GM23338 (cell line): ENCODE results near the gene CYP4F22. TPM values are rescaled to one million over a fixed set of nuclear protein-coding genes. Genes with fewer than 3 reads are reported as not detected.
"Not testable (repeated sequence)": the region's sequence is repeated elsewhere in the genome, so short reads cannot be mapped to it uniquely, and the experiment has no call there.

Experiments
- ATAC-seq: fragments of 200-7000 bp; cut with Tn5 transposase; 3 replicates; pipeline ENCODE4 v1.9.1; 2020
- DNase-seq: peaks from one replicate; pipeline ENCODE4 v3.0.0-alpha.2; 2015; ENCODE audit warnings: low spot score
- H2AFZ ChIP-seq: fragments of 200-600 bp; sonication (generic); 2 replicates; pipeline ENCODE4 v1.8.0; 2016; ENCODE audit warnings: antibody characterized with exemption, mild to moderate bottlenecking, moderate library complexity
- H3F3A ChIP-seq: fragments of 200-600 bp; sonication (generic); replicated peaks from 2 replicates; pipeline ENCODE4 v1.8.0; 2017; ENCODE audit warnings: antibody characterized with exemption, mixed run types, low read depth
- H3K27ac ChIP-seq: fragments of 200-600 bp; sonication (generic); 2 replicates; pipeline ENCODE4 v1.6.1; 2016; ENCODE audit warnings: low read depth
- H3K27me3 ChIP-seq: fragments of 200-600 bp; sonication (generic); 2 replicates; pipeline ENCODE4 v1.8.0; 2016; ENCODE audit warnings: mild to moderate bottlenecking, mixed run types, moderate library complexity; ENCODE audit not compliant: insufficient read depth
- H3K36me3 ChIP-seq: fragments of 200-600 bp; sonication (generic); 2 replicates; pipeline ENCODE4 v1.8.0; 2016; ENCODE audit warnings: mild to moderate bottlenecking; ENCODE audit not compliant: insufficient read depth
- H3K4me1 ChIP-seq: fragments of 200-600 bp; sonication (generic); 2 replicates; pipeline ENCODE4 v1.8.0; 2016; ENCODE audit warnings: mild to moderate bottlenecking, moderate library complexity; ENCODE audit not compliant: insufficient read depth
- H3K4me2 ChIP-seq: fragments of 200-600 bp; sonication (generic); 2 replicates; pipeline ENCODE4 v1.7.1; 2017; ENCODE audit warnings: mixed run types
- H3K4me3 ChIP-seq: fragments of 200-600 bp; sonication (generic); 2 replicates; pipeline ENCODE4 v1.6.1; 2016; ENCODE audit warnings: mixed run types
- H3K79me2 ChIP-seq: fragments of 200-600 bp; sonication (generic); replicated peaks from 2 replicates; pipeline ENCODE4 v1.8.0; 2017; ENCODE audit warnings: mild to moderate bottlenecking; ENCODE audit not compliant: insufficient read depth
- H3K9me2 ChIP-seq: fragments of 200-600 bp; sonication (generic); 2 replicates; pipeline ENCODE4 v1.8.0; 2017; ENCODE audit not compliant: insufficient read depth
- H4K20me1 ChIP-seq: fragments of 200-600 bp; sonication (generic); replicated peaks from 2 replicates; pipeline ENCODE4 v1.8.0; 2017; ENCODE audit warnings: mild to moderate bottlenecking; ENCODE audit not compliant: insufficient read depth
- H3K27ac Mint-ChIP-seq: 2 replicates; pipeline ENCODE4 v1.8.0; 2020; ENCODE audit warnings: inconsistent platforms, mild to moderate bottlenecking, moderate library complexity, mixed read lengths
- H3K27me3 Mint-ChIP-seq: 3 replicates; pipeline ENCODE4 v1.8.0; 2022; ENCODE audit warnings: low read depth, mild to moderate bottlenecking, moderate library complexity, mixed read lengths, inconsistent platforms; ENCODE audit not compliant: insufficient read depth, poor library complexity
- H3K36me3 Mint-ChIP-seq: 3 replicates; pipeline ENCODE4 v1.8.0; 2021; ENCODE audit warnings: low read depth, mild to moderate bottlenecking, inconsistent platforms, moderate library complexity, mixed read lengths
- H3K4me1 Mint-ChIP-seq: 3 replicates; pipeline ENCODE4 v1.8.0; 2020; ENCODE audit warnings: mild to moderate bottlenecking, inconsistent platforms, mixed read lengths
- H3K4me3 Mint-ChIP-seq: 3 replicates; pipeline ENCODE4 v1.8.0; 2021; ENCODE audit warnings: moderate library complexity, mild to moderate bottlenecking, inconsistent platforms, mixed read lengths
- H3K9me3 Mint-ChIP-seq: 3 replicates; pipeline ENCODE4 v1.8.0; 2020; ENCODE audit warnings: moderate library complexity, mild to moderate bottlenecking, inconsistent platforms, mixed read lengths
- EZH2 ChIP-seq: fragments of 200-600 bp; sonication (generic); IDR thresholded peaks from one replicate; pipeline ENCODE4 v1.8.0; 2017; ENCODE audit warnings: antibody characterized with exemption, mild to moderate bottlenecking, low read depth; ENCODE audit not compliant: unreplicated experiment
- JUNB ChIP-seq: IDR thresholded peaks from one replicate; pipeline ENCODE4 v1.6.1; 2016; ENCODE audit warnings: antibody characterized with exemption; ENCODE audit not compliant: unreplicated experiment
- NANOG ChIP-seq: IDR thresholded peaks from 2 replicates; pipeline ENCODE4 v1.6.1; 2016; ENCODE audit warnings: antibody characterized with exemption, borderline replicate concordance
- polyA plus RNA-seq: library from polyadenylated mRNA; unstranded; fragments of >200 nt; fragmentation: Nextera tagmentation; extraction: Ambion mirVana; gene quantifications from 2 replicates; pipeline ENCODE4 v1.2.1, GENCODE V29; 2016
- total RNA-seq: library from RNA; depleted of rRNA; stranded (reverse); fragments of >200 nt; shearing (Covaris generic); gene quantifications from 2 replicates; pipeline ENCODE4 v1.2.3, GENCODE V29; 2014
- TF ChIP-seq, protein P1 (sequence below): IDR thresholded peaks from one replicate; pipeline ENCODE4 v1.6.1; 2018; ENCODE audit warnings: antibody characterized with exemption; ENCODE audit not compliant: unreplicated experiment
- TF ChIP-seq, protein P2 (sequence below): fragments of 250-450 bp; sonication (Bioruptor Pico); IDR thresholded peaks from 2 replicates; pipeline ENCODE4 v1.5.0; 2020; ENCODE audit warnings: mild to moderate bottlenecking, moderate library complexity

CYP4F22 gene
- total and polyA plus RNA-seq, 2 experiments from 2014 or later: 0.24 to 1.5 TPM

DNA sequence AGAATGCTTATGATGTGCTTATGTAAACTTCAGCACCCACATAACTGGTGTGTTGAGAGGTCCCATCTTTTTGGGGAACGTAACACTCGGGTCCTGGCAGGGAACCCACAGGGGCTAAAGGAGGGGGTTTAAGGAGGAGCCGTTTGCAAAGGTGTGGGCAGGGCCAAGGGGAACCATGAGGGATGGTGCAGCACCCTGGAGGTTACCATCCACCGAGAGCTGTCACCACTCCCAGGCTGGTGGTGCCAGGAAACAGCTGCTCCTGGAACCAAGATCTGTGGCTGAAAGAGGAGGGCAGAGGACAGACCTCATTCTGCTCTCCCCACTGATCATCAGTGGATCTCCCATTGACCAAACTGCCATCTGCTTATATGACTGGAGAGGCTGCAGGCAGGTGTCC, 83.5 kb downstream of the CYP4F22 start (continued):
- TF ChIP-seq, protein P1, sequence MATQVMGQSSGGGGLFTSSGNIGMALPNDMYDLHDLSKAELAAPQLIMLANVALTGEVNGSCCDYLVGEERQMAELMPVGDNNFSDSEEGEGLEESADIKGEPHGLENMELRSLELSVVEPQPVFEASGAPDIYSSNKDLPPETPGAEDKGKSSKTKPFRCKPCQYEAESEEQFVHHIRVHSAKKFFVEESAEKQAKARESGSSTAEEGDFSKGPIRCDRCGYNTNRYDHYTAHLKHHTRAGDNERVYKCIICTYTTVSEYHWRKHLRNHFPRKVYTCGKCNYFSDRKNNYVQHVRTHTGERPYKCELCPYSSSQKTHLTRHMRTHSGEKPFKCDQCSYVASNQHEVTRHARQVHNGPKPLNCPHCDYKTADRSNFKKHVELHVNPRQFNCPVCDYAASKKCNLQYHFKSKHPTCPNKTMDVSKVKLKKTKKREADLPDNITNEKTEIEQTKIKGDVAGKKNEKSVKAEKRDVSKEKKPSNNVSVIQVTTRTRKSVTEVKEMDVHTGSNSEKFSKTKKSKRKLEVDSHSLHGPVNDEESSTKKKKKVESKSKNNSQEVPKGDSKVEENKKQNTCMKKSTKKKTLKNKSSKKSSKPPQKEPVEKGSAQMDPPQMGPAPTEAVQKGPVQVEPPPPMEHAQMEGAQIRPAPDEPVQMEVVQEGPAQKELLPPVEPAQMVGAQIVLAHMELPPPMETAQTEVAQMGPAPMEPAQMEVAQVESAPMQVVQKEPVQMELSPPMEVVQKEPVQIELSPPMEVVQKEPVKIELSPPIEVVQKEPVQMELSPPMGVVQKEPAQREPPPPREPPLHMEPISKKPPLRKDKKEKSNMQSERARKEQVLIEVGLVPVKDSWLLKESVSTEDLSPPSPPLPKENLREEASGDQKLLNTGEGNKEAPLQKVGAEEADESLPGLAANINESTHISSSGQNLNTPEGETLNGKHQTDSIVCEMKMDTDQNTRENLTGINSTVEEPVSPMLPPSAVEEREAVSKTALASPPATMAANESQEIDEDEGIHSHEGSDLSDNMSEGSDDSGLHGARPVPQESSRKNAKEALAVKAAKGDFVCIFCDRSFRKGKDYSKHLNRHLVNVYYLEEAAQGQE: no peak
- TF ChIP-seq, protein P2, sequence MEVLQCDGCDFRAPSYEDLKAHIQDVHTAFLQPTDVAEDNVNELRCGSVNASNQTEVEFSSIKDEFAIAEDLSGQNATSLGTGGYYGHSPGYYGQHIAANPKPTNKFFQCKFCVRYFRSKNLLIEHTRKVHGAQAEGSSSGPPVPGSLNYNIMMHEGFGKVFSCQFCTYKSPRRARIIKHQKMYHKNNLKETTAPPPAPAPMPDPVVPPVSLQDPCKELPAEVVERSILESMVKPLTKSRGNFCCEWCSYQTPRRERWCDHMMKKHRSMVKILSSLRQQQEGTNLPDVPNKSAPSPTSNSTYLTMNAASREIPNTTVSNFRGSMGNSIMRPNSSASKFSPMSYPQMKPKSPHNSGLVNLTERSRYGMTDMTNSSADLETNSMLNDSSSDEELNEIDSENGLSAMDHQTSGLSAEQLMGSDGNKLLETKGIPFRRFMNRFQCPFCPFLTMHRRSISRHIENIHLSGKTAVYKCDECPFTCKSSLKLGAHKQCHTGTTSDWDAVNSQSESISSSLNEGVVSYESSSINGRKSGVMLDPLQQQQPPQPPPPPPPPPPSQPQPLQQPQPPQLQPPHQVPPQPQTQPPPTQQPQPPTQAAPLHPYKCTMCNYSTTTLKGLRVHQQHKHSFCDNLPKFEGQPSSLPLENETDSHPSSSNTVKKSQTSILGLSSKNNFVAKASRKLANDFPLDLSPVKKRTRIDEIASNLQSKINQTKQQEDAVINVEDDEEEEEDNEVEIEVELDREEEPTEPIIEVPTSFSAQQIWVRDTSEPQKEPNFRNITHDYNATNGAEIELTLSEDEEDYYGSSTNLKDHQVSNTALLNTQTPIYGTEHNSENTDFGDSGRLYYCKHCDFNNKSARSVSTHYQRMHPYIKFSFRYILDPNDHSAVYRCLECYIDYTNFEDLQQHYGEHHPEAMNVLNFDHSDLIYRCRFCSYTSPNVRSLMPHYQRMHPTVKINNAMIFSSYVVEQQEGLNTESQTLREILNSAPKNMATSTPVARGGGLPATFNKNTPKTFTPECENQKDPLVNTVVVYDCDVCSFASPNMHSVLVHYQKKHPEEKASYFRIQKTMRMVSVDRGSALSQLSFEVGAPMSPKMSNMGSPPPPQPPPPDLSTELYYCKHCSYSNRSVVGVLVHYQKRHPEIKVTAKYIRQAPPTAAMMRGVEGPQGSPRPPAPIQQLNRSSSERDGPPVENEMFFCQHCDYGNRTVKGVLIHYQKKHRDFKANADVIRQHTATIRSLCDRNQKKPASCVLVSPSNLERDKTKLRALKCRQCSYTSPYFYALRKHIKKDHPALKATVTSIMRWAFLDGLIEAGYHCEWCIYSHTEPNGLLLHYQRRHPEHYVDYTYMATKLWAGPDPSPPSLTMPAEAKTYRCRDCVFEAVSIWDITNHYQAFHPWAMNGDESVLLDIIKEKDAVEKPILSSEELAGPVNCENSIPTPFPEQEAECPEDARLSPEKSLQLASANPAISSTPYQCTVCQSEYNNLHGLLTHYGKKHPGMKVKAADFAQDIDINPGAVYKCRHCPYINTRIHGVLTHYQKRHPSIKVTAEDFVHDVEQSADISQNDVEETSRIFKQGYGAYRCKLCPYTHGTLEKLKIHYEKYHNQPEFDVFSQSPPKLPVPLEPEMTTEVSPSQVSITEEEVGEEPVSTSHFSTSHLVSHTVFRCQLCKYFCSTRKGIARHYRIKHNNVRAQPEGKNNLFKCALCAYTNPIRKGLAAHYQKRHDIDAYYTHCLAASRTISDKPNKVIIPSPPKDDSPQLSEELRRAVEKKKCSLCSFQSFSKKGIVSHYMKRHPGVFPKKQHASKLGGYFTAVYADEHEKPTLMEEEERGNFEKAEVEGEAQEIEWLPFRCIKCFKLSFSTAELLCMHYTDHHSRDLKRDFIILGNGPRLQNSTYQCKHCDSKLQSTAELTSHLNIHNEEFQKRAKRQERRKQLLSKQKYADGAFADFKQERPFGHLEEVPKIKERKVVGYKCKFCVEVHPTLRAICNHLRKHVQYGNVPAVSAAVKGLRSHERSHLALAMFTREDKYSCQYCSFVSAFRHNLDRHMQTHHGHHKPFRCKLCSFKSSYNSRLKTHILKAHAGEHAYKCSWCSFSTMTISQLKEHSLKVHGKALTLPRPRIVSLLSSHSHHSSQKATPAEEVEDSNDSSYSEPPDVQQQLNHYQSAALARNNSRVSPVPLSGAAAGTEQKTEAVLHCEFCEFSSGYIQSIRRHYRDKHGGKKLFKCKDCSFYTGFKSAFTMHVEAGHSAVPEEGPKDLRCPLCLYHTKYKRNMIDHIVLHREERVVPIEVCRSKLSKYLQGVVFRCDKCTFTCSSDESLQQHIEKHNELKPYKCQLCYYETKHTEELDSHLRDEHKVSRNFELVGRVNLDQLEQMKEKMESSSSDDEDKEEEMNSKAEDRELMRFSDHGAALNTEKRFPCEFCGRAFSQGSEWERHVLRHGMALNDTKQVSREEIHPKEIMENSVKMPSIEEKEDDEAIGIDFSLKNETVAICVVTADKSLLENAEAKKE: no peak
- TF ChIP-seq EZH2: no peak
- no peak for TF ChIP-seq JUNB
- TF ChIP-seq NANOG: no peak

DNA sequence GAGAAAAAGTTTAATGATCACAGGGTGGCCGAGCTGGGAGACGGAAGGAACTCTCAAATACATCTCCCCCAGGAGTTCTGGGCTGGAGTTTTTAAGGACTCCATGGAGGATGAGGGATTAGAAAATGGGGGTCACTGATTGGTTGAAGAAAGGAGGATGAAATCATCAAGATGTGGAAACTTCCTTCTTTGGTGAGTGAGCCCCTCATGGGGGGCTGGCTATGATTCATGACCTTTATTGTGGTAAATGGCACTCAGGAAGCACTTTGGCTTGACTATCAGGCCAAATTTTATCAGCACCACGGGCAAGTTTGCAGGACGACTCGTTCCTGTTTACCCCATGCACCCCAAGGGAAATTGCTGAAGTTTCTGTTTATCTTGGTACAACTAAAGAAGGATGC, 84.2 kb downstream of the CYP4F22 start:
- Mint-ChIP-seq H3K9me3 (peaks cover 91% of the 10 kb centered on the region), H3K36me3 (peaks cover 42% of the 10 kb centered on the region)
- not testable (repeated sequence) for H3K4me3 ChIP-seq, H3K9me2 ChIP-seq, H3K4me2 ChIP-seq, ATAC-seq, H3K36me3 ChIP-seq, H3K79me2 ChIP-seq, H3K27me3 ChIP-seq, H3K27me3 Mint-ChIP-seq, H3K4me1 Mint-ChIP-seq, H2AFZ ChIP-seq, DNase-seq, H4K20me1 ChIP-seq, H3K4me3 Mint-ChIP-seq, H3F3A ChIP-seq, H3K4me1 ChIP-seq, H3K27ac ChIP-seq, H3K27ac Mint-ChIP-seq

DNA sequence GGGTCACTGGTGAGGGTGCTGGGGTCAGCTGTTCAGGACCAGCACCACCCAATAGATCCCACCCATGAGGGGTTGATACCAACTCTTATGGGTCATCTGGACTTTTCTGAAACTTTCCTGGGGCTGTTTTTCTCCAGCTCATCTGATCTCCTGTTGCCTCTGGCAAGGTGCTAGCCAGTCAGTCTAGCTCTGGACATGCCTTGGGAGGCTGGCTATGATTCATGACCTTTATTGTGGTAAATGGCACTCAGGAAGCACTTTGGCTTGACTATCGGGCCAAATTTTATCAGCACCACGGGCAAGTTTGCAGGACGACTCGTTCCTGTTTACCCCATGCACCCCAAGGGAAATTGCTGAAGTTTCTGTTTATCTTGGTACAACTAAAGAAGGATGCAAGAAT, 85.4 kb downstream of the CYP4F22 start:
- not testable (repeated sequence) for H3K9me2 ChIP-seq, H3K4me1 ChIP-seq, H3K27me3 ChIP-seq, H3K79me2 ChIP-seq, H3K4me2 ChIP-seq, H3K36me3 ChIP-seq, H3K4me1 Mint-ChIP-seq, H3K4me3 ChIP-seq, H3K27me3 Mint-ChIP-seq, H3K27ac Mint-ChIP-seq, H3K4me3 Mint-ChIP-seq, H4K20me1 ChIP-seq, H3K27ac ChIP-seq, H3F3A ChIP-seq, ATAC-seq, DNase-seq, H2AFZ ChIP-seq
- Mint-ChIP-seq H3K36me3 (peaks cover 33% of the 10 kb centered on the region), H3K9me3 (peaks cover 81% of the 10 kb centered on the region)
